ENCODE results near the gene PCSK4. TPM values are rescaled to one million over a fixed set of nuclear protein-coding genes. Genes with fewer than 3 reads are reported as not detected.

Gene PCSK4
- total RNA-seq, 1 donor from 2014 or later = 0.52 TPM

GRCh38 chr19:1513499-1514294, 23.5 kb upstream of the PCSK4 start:
- H3K4me3 ChIP-seq (ENCODE audit: low read length in 3 of 3) = peak overlapping the region in 2 of 3 donors; percentile 76 to 85
- H3K27me3 ChIP-seq (ENCODE audit: control insufficient read depth in 3 of 3, insufficient read depth in 3 of 3, low read length in 3 of 3) = peaks cover 0 to 8% (median 2%) of the 10 kb centered on the region in 3 donors
- no peaks in the 10 kb centered on the region for H3K9me3 ChIP-seq (ENCODE audit: control insufficient read depth in 3 of 3, low read length in 3 of 3)
- peaks cover 0 to 6% (median 0%) of the 10 kb centered on the region in 3 donors for H3K36me3 ChIP-seq (ENCODE audit: control insufficient read depth in 3 of 3, insufficient read depth in 3 of 3, low read length in 3 of 3)
- peak overlapping the region; percentile 51 to 94 (median 80) for H3K9ac ChIP-seq (ENCODE audit: low read depth in 1 of 3, low read length in 3 of 3)
- peak overlapping the region; percentile 88 for H3K27ac ChIP-seq (ENCODE audit: low read depth, low read length)
- H3K4me1 ChIP-seq (ENCODE audit: control insufficient read depth in 3 of 3, insufficient read depth in 3 of 3, low read length in 3 of 3) = peaks cover 5 to 25% (median 22%) of the 10 kb centered on the region in 3 donors

- peaks cover 8 to 26% (median 26%) of the 10 kb centered on the region in 3 donors for H3K4me1 ChIP-seq (ENCODE audit: control insufficient read depth in 3 of 3, insufficient read depth in 3 of 3, low read length in 3 of 3)
- peaks cover 0 to 6% (median 0%) of the 10 kb centered on the region in 3 donors for H3K36me3 ChIP-seq (ENCODE audit: control insufficient read depth in 3 of 3, insufficient read depth in 3 of 3, low read length in 3 of 3)
- H3K9ac ChIP-seq (ENCODE audit: low read depth in 1 of 3, low read length in 3 of 3) = peak within 1 kb of the TSS; percentile 81 to 95 (median 94)
- peak within 1 kb of the TSS; percentile 71 to 85 (median 76) for H3K4me3 ChIP-seq (ENCODE audit: low read length in 3 of 3)
- H3K9me3 ChIP-seq (ENCODE audit: control insufficient read depth in 3 of 3, low read length in 3 of 3) = no peaks in the 10 kb centered on the region
- peak within 1 kb of the TSS; percentile 91 for H3K27ac ChIP-seq (ENCODE audit: low read depth, low read length)
- H3K27me3 ChIP-seq (ENCODE audit: control insufficient read depth in 3 of 3, insufficient read depth in 3 of 3, low read length in 3 of 3) = peaks cover 0 to 3% (median 2%) of the 10 kb centered on the region in 3 donors
Observed at GRCh38 chr19:1512671-1513498, 22.7 kb upstream of the PCSK4 start, which contains the start of gene ADAMTSL5. TSS of gene ADAMTSL5 (minus strand) at chr19:1513019. CDS start at chr19:1510943, 2,076 bp downstream.

- H3K4me3 ChIP-seq (ENCODE audit: low read length in 3 of 3) = peak overlapping the region in 1 of 3 donors; percentile 85
- H3K9me3 ChIP-seq (ENCODE audit: control insufficient read depth in 3 of 3, low read length in 3 of 3) = no peaks in the 10 kb centered on the region
- H3K4me1 ChIP-seq (ENCODE audit: control insufficient read depth in 3 of 3, insufficient read depth in 3 of 3, low read length in 3 of 3) = peaks cover 12 to 33% (median 32%) of the 10 kb centered on the region in 3 donors
- H3K27ac ChIP-seq (ENCODE audit: low read depth, low read length) = peak overlapping the region; percentile 91
- peaks cover 0 to 3% (median 2%) of the 10 kb centered on the region in 3 donors for H3K27me3 ChIP-seq (ENCODE audit: control insufficient read depth in 3 of 3, insufficient read depth in 3 of 3, low read length in 3 of 3)
- H3K9ac ChIP-seq (ENCODE audit: low read depth in 1 of 3, low read length in 3 of 3) = peak overlapping the region in 2 of 3 donors; percentile 32 to 94
- peaks cover 0 to 6% (median 0%) of the 10 kb centered on the region in 3 donors for H3K36me3 ChIP-seq (ENCODE audit: control insufficient read depth in 3 of 3, insufficient read depth in 3 of 3, low read length in 3 of 3)
Observed at GRCh38 chr19:1511318-1512317, 21.5 kb upstream of the PCSK4 start.

- H3K36me3 ChIP-seq (ENCODE audit: control insufficient read depth in 3 of 3, insufficient read depth in 3 of 3, low read length in 3 of 3) = peaks cover 0 to 11% (median under 1%) of the 10 kb centered on the region in 3 donors
- peaks cover 0 to 3% (median 2%) of the 10 kb centered on the region in 3 donors for H3K27me3 ChIP-seq (ENCODE audit: control insufficient read depth in 3 of 3, insufficient read depth in 3 of 3, low read length in 3 of 3)
- H3K4me3 ChIP-seq (ENCODE audit: low read length in 3 of 3) = no peak overlapping the region
- peaks cover 12 to 33% (median 32%) of the 10 kb centered on the region in 3 donors for H3K4me1 ChIP-seq (ENCODE audit: control insufficient read depth in 3 of 3, insufficient read depth in 3 of 3, low read length in 3 of 3)
- no peak overlapping the region for H3K9ac ChIP-seq (ENCODE audit: low read depth in 1 of 3, low read length in 3 of 3)
- H3K27ac ChIP-seq (ENCODE audit: low read depth, low read length) = no peak overlapping the region
- H3K9me3 ChIP-seq (ENCODE audit: control insufficient read depth in 3 of 3, low read length in 3 of 3) = no peaks in the 10 kb centered on the region
Observed at GRCh38 chr19:1510807-1511206, 20.7 kb upstream of the PCSK4 start.

GRCh38 chr19:1510442-1510806, 20.3 kb upstream of the PCSK4 start:
- H3K27me3 ChIP-seq (ENCODE audit: control insufficient read depth in 3 of 3, insufficient read depth in 3 of 3, low read length in 3 of 3) = peaks cover 0 to 3% (median 2%) of the 10 kb centered on the region in 3 donors

GRCh38 chr19:1509602-1510441, 19.7 kb upstream of the PCSK4 start:
- Histone ChIP-seq H3K36me3 (ENCODE audit: control insufficient read depth in 3 of 3, insufficient read depth in 3 of 3, low read length in 3 of 3) (peaks cover 4 to 17% (median 5%) of the 10 kb centered on the region in 3 donors), H3K4me1 (ENCODE audit: control insufficient read depth in 3 of 3, insufficient read depth in 3 of 3, low read length in 3 of 3) (peaks cover 12 to 30% (median 30%) of the 10 kb centered on the region in 3 donors), H3K27me3 (ENCODE audit: control insufficient read depth in 3 of 3, insufficient read depth in 3 of 3, low read length in 3 of 3) (peaks cover 0 to under 1% (median 0%) of the 10 kb centered on the region in 3 donors), H3K4me3 (ENCODE audit: low read length in 3 of 3) (no peak overlapping the region), H3K9me3 (ENCODE audit: control insufficient read depth in 3 of 3, low read length in 3 of 3) (no peaks in the 10 kb centered on the region), H3K9ac (ENCODE audit: low read depth in 1 of 3, low read length in 3 of 3) (peak overlapping the region in 1 of 3 donors; percentile 8), H3K27ac (ENCODE audit: low read depth, low read length) (no peak overlapping the region)

More at GRCh38 chr19:1510442-1510806, 20.3 kb upstream of the PCSK4 start:
- Histone ChIP-seq H3K4me3 (ENCODE audit: low read length in 3 of 3) (no peak overlapping the region), H3K27ac (ENCODE audit: low read depth, low read length) (no peak overlapping the region), H3K9ac (ENCODE audit: low read depth in 1 of 3, low read length in 3 of 3) (no peak overlapping the region), H3K36me3 (ENCODE audit: control insufficient read depth in 3 of 3, insufficient read depth in 3 of 3, low read length in 3 of 3) (peaks cover 4 to 14% (median 4%) of the 10 kb centered on the region in 3 donors), H3K9me3 (ENCODE audit: control insufficient read depth in 3 of 3, low read length in 3 of 3) (no peaks in the 10 kb centered on the region), H3K4me1 (ENCODE audit: control insufficient read depth in 3 of 3, insufficient read depth in 3 of 3, low read length in 3 of 3) (peaks cover 12 to 33% (median 32%) of the 10 kb centered on the region in 3 donors)

- Histone ChIP-seq H3K27me3 (ENCODE audit: control insufficient read depth in 3 of 3, insufficient read depth in 3 of 3, low read length in 3 of 3) (peaks cover 7 to 8% (median 7%) of the 10 kb centered on the region in 3 donors), H3K4me3 (ENCODE audit: low read length in 3 of 3) (peak overlapping the region; percentile 9 to 54 (median 44)), H3K4me1 (ENCODE audit: control insufficient read depth in 3 of 3, insufficient read depth in 3 of 3, low read length in 3 of 3) (peaks cover 8 to 27% (median 26%) of the 10 kb centered on the region in 3 donors), H3K27ac (ENCODE audit: low read depth, low read length) (peak overlapping the region; percentile 85), H3K36me3 (ENCODE audit: control insufficient read depth in 3 of 3, insufficient read depth in 3 of 3, low read length in 3 of 3) (peaks cover 4 to 17% (median 5%) of the 10 kb centered on the region in 3 donors), H3K9me3 (ENCODE audit: control insufficient read depth in 3 of 3, low read length in 3 of 3) (no peaks in the 10 kb centered on the region), H3K9ac (ENCODE audit: low read depth in 1 of 3, low read length in 3 of 3) (peak overlapping the region in 1 of 3 donors; percentile 62)
Observed at GRCh38 chr19:1508507-1508856, 18.3 kb upstream of the PCSK4 start.

- peak overlapping the region; percentile 65 to 73 (median 72) for H3K4me3 ChIP-seq (ENCODE audit: low read length in 3 of 3)
Observed at GRCh38 chr19:1507763-1508506, 17.8 kb upstream of the PCSK4 start.

More at GRCh38 chr19:1507763-1508506, 17.8 kb upstream of the PCSK4 start:
- H3K9me3 ChIP-seq (ENCODE audit: control insufficient read depth in 3 of 3, low read length in 3 of 3) = no peaks in the 10 kb centered on the region
- H3K27ac ChIP-seq (ENCODE audit: low read depth, low read length) = peak overlapping the region; percentile 85
- peaks cover 11 to 13% (median 12%) of the 10 kb centered on the region in 3 donors for H3K27me3 ChIP-seq (ENCODE audit: control insufficient read depth in 3 of 3, insufficient read depth in 3 of 3, low read length in 3 of 3)
- H3K4me1 ChIP-seq (ENCODE audit: control insufficient read depth in 3 of 3, insufficient read depth in 3 of 3, low read length in 3 of 3) = peaks cover 13 to 31% (median 31%) of the 10 kb centered on the region in 3 donors
- peaks cover 4 to 17% (median 5%) of the 10 kb centered on the region in 3 donors for H3K36me3 ChIP-seq (ENCODE audit: control insufficient read depth in 3 of 3, insufficient read depth in 3 of 3, low read length in 3 of 3)
- peak overlapping the region in 2 of 3 donors; percentile 51 to 82 for H3K9ac ChIP-seq (ENCODE audit: low read depth in 1 of 3, low read length in 3 of 3)

All from skeletal muscle tissue (tissue), 4 donors.